Stimulated activated CD4-positive, alpha-beta T cell treated with anti-CD3 and anti-CD28 coated beads, Interleukin-12 subunit alpha, Interleukin-12 subunit beta, amount 100 ng/mL, for 48 hours (primary cell): ENCODE data around the gene TNS4.

Experiments used
- DNase-seq, 3 donors: peaks; one replicate each; pipeline ENCODE4 v3.0.0-alpha.2; 2020; ENCODE audit warnings: low read depth in 2 of 3, low spot score in 1 of 3

The TNS4 gene

GRCh38 chr17:40475234-40475908 is 26.1 kb downstream of the TNS4 start:
- DNase-seq, result no peak

DNA sequence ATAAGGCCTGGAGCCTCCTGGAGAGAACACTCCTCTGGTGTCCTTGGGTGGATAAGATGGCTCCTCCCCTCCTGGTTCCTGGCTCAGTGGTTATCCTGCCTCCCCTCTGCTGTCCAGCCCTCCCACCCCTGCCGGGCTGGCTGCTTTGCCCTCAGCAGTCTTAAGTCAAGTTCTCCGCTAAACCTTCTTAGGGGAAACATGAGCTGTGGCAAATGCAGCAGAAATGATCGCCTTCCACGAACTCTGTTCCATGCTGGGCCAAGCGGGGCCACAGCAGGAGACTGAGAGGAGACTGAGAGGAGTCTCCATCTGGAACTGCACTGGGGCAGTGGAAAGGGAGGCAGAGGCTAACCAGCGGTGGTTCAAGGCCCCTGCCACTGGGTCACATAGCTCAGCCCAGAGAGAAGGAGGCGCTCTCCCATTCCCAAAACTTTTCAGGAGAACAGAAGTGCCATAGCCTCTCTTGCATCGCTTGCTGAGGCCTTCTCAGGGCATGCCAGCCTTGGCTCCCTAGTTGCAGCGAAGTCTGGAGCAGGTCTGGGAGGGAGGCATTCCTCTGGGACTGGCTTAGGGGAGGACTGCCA is 26.9 kb downstream of the TNS4 start:
- DNase-seq, result no peak

GRCh38 chr17:40473573-40474365 is 27.7 kb downstream of the TNS4 start:
- DNase-seq, result no peak

- DNase-seq, result no peak
Measured at GRCh38 chr17:40472733-40473452, 28.5 kb downstream of the TNS4 start.

GRCh38 chr17:40471846-40472732 is 29.3 kb downstream of the TNS4 start:
- DNase-seq, result no peak

DNA sequence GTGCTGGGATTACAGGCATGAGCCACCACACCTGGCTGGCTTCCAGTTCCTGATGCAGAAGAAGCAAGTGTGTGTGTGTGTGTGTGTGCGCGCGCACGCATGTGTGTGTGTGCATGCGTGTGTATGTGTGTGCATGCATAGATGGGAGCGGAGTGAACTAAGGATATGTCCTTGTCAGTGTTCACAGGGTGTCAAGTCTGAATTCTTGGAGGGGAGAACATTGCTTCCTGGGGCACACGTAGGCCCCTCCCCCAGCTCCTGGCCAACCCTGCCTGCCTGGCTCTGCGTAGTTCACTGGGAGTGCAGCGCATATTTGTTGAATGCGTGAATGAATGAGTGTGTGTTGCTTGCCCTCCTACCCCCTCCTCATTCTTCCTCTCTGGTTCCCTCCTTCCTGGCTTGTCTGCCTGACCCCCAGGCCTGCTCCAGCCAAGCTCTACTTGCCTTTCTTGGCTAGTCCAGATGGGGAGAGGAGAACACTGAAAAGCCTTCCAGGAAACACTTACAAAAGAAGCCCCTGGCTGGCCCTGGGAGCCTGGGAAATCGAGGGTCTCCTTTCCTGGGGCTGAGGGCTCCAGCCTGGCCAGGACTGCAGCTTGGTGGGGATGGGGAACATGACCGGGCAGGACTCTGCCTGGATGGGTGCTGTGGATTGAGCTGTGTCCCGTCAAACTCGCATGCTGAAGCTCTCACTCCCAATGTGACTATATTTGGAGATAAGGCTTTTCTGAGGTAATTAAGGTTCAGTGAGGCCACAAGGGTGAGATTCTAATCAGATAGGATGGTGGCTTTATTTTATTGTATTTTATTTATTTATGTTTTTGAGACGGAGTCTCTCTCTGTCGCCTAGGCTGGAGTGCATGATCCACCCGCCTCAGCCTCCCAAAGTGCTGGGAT is 30.2 kb downstream of the TNS4 start:
- no peak for DNase-seq

DNA sequence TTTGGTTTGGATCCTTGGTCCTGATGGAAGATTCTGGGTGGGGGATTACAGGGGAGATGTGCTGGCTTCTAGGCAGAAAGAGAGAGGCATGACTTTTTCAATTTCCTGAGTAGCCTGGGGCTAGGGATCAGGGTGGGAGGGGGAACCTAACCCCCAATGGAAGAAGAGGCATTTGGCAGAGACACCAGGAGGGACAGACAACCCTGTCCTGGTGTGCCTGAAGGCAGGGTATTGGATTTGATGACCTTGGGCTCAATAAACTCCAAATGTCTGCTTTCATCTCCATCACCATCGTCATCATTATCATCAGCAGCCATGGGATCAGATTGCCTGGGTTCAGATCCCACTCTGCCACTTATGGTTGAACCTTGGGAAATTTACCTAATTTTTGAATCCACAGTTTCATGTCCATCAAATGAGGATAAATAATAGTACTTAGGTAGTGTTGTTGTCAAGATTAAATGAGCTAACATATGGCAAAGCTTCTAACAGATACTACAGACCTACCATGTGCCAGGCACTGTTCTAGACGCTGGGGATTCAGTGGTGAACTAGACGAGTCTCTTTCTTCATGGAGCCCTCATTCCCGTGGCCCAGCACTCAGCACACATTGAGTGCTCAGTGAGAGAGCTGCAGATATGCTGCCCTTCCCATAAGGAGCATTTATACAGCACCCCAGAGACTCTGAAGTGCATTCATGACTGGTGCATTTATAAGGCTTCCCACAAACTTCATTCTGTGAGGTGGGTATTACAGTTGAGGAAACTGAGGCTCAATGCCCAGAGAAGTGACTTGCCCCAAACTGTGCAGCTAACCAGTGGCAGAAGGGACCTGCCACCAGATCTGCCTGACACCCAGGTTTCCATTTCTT is 31.4 kb downstream of the TNS4 start:
- no peak for DNase-seq

DNA sequence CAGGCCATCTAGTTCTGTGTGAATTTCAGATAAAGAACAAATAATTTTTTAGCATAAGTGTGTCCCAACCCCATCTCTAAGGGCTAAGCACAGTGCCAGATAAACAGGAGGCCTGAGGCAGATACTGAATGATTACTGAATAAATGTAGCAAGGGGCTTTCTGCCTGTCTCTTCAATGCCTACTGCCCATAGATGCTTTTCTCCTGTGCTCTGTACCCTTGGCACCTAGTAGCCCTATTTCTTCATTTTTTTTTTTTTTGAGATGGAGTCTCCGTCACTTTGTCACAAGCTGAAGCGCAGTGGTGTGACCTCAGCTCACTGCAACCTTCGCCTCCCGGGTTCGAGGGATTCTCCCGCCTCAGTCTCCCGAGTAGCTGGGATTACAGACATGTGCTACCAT is 32.9 kb downstream of the TNS4 start:
- DNase-seq, result no peak

DNA sequence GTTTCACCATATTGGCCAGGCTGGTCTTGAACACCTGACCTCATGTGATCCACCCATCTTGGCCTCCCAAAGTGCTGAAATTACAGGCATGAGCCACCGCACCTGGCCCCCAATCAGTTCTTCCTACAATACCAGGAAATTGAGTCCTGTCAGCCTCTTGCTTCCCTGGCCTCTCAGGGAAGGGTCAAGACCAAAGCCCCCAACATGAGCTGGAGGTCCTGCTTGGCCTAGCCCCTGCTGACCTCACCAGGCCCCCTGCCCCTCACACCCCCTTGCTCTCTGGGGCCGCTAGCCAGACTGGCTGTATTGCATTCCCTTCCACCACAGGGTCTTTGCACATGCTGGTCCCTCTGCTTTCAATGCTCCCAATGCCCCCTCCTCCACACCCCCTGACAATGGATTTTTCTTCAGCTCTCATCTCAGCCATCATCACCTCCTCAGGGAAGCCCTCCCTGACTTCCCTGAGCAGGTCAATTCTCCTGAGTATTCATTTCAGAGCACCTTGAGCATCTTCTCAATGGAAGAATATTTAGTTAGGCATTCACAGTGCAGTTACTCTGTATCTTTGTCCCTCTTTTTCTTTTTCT is 34.0 kb downstream of the TNS4 start:
- DNase-seq, result no peak

DNA sequence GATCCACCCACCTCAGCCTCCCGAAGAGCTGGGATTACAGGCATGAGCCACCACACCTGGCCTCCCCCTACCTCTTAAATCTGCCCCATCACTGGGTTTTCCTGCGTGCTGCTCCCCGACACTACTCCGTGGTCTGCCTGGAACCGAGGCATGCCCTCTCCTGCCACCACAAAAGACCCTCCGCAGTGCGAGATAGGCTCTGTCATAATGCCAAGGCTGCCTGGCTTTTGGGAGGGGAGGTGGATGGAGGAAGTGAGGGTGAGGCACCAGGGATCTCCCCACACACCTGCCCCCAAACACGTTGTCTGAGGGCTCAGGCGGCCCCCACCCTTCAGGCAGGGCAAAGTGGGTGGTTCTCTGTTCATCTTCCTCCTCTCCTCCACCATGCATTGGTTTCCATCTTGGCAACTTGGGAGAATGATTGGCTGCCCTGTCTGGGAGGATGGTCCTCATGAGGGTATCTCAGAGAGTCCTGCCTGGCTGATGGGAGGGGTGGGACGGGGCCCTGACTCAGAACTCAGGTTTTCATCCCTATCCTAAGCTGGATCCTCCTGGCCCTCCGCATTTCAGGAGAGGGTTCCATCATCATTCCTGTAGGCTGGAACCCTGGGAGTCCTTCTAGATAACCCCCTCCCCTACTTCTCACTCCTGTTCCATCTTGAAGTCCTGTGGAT is 35.0 kb downstream of the TNS4 start:
- DNase-seq, result no peak

DNA sequence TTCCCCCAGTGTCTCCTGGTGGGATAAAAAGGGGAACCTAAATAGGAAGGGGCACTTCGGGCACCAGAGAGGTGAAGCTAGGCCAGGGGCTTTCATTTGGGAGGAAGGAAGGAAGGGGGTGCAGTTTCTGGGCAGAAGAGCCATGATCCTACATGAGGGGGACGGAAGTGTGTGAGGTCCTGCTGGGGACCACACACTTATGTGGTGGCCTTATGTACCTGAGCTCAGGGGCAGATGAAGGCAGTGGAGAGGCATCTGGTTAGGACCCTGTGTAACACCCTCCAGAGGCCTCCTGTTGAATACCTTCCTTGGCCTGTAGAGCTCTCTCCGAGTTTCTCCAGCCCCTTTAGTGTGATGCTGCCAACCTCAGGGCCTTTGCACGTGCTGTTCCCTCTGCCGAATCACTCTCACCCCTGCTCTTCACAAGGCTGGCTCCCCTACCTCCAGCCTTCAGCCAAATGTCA is 37.0 kb downstream of the TNS4 start:
- no peak for DNase-seq

GRCh38 chr17:40463122-40463550 is 38.3 kb downstream of the TNS4 start:
- no peak for DNase-seq

GRCh38 chr17:40462343-40463121 is 38.9 kb downstream of the TNS4 start:
- DNase-seq, result no peak

DNA sequence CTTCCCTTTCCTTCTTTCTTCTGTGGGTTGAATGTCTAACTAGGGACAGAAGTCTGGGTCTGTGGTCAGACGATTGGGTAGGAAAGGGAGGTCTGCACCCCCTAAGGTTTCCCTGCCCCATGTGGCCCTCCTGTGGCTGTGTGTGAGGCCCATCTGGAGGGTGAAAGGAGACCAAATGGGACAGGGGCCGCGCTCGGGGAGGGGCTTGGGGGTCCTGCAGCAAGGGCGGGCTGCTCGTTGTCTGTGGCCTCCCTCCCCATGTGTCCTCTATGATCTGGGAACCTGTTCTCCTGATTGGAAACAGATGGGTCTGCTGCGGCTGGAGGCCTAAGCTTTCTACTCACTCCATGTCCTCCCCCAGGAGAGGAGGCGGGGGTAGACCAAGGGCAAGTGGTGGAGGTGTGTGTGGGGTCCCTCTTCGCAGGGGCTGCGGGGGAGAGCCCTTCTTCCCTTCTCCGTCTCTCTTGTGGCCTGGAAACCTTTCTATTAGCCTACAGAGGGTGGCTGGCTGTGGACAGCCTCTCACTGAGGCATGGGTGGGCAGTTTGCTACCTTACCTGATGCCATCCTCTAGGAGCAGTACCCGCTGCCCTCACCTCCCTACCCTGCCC is 39.6 kb downstream of the TNS4 start:
- DNase-seq, result no peak

DNA sequence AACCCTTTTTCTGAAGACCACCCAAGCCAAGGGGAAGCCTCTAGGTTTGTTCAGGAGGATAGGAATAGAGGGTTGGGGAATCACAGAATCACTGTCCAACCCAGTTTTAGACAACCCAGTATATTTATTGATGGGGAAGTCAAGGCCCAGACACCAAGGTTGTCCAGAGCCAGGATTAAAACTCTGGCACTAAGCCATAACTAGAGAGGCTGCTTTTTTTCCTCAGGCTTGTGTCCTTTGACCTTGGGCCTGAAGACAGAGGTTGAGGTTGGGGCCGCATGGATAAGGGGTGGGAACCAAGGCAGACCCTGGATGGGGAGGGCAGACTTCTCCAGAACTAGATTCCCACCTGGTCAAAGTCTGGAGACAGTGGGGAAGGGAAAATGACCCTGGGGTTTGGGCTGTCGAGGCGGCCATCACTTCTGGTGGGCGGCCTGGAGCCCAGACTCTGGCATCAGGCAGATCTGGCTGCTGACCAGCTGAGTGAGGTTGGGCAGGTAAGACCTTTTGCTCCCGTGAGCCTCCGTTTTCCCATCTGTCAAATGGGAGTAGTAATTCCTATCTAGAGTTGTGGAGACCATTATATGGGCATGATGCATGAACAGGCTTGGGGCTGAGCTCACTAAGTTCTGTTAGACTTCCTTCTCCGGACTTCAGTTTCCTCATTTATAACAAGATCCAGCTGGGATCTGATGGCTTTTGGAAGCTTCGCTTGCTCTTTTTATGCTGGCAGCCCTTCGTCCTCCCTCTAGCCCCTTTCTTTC is 40.3 kb downstream of the TNS4 start:
- DNase-seq, result no peak

GRCh38 chr17:40460604-40460967 is 40.8 kb downstream of the TNS4 start:
- DNase-seq, result no peak
